IPS-20b (cell line): Measurements from ENCODE around the gene PHF19.

Experiments used
- H3K27ac ChIP-seq: one replicate; pipeline ENCODE4 v1.5.1; 2013; ENCODE audit warnings: low read length
- H3K27me3 ChIP-seq: 2 replicates; pipeline ENCODE4 v1.6.1; 2013; ENCODE audit warnings: mild to moderate bottlenecking, low read length, inconsistent platforms; ENCODE audit not compliant: insufficient read depth
- H3K36me3 ChIP-seq: 2 replicates; pipeline ENCODE4 v1.6.1; 2013; ENCODE audit warnings: low read depth, mild to moderate bottlenecking, inconsistent platforms, low read length, moderate library complexity; ENCODE audit not compliant: insufficient read depth
- H3K4me1 ChIP-seq: 2 replicates; pipeline ENCODE4 v1.6.1; 2013; ENCODE audit warnings: mild to moderate bottlenecking, control low read depth, inconsistent platforms, low read length, moderate library complexity; ENCODE audit not compliant: insufficient read depth
- H3K4me3 ChIP-seq: 2 replicates; pipeline ENCODE4 v1.5.1; 2013; ENCODE audit warnings: mild to moderate bottlenecking, low read length, inconsistent platforms
- H3K9ac ChIP-seq: 2 replicates; pipeline ENCODE4 v1.6.1; 2013; ENCODE audit warnings: low read depth, mild to moderate bottlenecking, inconsistent platforms, low read length, moderate library complexity
- H3K9me3 ChIP-seq: 2 replicates; pipeline ENCODE4 v1.6.1; 2013; ENCODE audit warnings: mild to moderate bottlenecking, low read depth, low read length, inconsistent platforms; ENCODE audit not compliant: insufficient read depth

Gene PHF19

GRCh38 chr9:120886490-120886967, 9.5 kb upstream of the PHF19 start:
- no peak overlapping the region for H3K4me3 ChIP-seq
- H3K27ac ChIP-seq = no peak overlapping the region
- H3K27me3 ChIP-seq = no peaks in the 10 kb centered on the region
- H3K36me3 ChIP-seq = no peaks in the 10 kb centered on the region
- no peaks in the 10 kb centered on the region for H3K9me3 ChIP-seq
- no peak overlapping the region for H3K9ac ChIP-seq
- H3K4me1 ChIP-seq = no peaks in the 10 kb centered on the region; the same call in 1 of the 2 replicates

DNA sequence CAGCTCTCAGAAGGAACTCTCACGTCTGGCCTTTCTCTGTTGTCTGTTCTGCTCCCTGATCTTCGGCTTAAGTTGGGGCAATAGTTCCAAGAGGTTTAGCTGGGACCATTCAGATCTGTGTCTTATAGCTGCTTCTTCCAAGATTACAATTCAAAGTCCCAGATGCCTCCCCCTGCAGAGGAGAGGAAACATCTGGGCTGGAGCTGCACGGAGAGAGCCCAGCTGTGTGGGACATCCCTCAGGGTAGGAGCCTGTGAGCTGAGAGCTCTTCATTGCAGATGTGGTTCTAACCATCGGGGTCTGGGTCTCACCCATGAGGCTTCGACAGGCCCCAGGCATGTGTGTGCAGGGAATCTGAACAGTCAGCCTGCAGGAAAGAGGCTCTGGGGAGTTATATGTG, 9.0 kb upstream of the PHF19 start:
- no peak overlapping the region for H3K4me3 ChIP-seq
- no peak overlapping the region for H3K9ac ChIP-seq
- no peaks in the 10 kb centered on the region for H3K27me3 ChIP-seq
- no peaks in the 10 kb centered on the region; the same call in 1 of the 2 replicates for H3K4me1 ChIP-seq
- H3K27ac ChIP-seq = no peak overlapping the region
- no peaks in the 10 kb centered on the region for H3K36me3 ChIP-seq
- no peaks in the 10 kb centered on the region for H3K9me3 ChIP-seq

DNA sequence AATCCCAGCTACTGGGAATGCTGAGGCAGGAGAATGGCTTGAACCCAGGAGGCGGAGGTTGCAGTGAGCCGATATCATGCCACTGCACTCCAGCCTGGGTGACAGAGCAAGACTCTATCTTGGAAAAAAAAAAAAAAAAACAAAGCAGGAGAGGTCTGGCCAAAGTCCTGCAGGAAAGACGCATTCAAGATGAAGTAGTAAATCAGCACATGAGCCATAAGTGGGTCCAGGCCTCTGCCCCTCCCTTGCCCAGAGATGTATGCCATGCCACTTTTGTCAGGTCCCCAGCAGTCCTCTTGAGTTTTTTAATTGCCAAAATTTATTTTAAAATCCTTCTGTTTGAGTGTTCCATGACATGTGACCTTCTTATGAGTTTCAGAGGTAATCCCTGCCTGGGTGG, 8.5 kb upstream of the PHF19 start:
- no peaks in the 10 kb centered on the region for H3K27me3 ChIP-seq
- no peak overlapping the region for H3K9ac ChIP-seq
- no peak overlapping the region for H3K4me3 ChIP-seq
- H3K27ac ChIP-seq = no peak overlapping the region
- H3K4me1 ChIP-seq = no peaks in the 10 kb centered on the region; the same call in 1 of the 2 replicates
- no peaks in the 10 kb centered on the region for H3K36me3 ChIP-seq
- H3K9me3 ChIP-seq = no peaks in the 10 kb centered on the region

DNA sequence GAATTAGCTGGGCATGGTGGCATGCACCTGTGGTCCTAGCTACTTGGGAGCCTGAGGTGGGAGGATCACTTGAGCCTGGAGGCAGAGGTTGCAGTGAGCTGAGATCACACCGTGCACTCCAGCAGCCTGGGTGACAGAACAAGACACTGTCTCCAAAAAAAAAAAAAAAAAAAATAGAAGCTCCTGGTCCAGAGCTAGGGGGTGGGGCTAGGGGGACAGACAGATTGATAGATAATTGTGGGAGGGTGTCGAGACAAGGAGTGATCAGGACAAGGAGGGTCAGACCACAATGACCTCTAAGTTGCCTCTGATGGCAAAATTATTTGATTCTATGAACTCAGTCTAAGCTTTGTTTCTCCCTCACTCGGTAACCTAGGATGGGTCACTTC, 6.6 kb upstream of the PHF19 start:
- H3K4me1 ChIP-seq = no peaks in the 10 kb centered on the region

GRCh38 chr9:120882935-120883607, 6.1 kb upstream of the PHF19 start:
- H3K4me1 ChIP-seq = no peaks in the 10 kb centered on the region; the same call in 1 of the 2 replicates

More for the DNA sequence above, 6.6 kb upstream of the PHF19 start:
- no peak overlapping the region for H3K9ac ChIP-seq
- no peak overlapping the region for H3K27ac ChIP-seq
- no peaks in the 10 kb centered on the region for H3K9me3 ChIP-seq
- H3K27me3 ChIP-seq = 0 out of 2 replicates have a peak, but pooled peaks cover under 1% of the 10 kb centered on the region
- no peak overlapping the region for H3K4me3 ChIP-seq
- no peaks in the 10 kb centered on the region for H3K36me3 ChIP-seq

DNA sequence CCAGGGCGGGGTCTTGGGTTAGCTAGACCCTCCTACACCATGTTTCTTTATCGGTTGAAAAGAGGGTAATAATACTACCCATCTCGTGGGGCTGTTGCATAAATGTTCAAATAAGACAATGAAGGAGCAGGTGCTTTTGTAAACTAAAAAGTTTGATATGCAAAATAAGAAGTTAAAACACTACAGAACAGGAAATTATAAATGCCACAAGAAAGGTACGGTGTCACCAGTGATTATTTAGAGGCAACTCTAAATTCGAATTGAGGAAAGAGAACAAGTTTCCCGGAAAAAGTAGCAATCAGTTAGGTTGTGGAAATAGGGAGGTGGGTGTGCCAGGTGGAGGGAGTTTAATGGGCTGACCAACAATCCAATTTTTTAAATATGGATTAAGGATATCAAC, 2.5 kb upstream of the PHF19 start:
- Histone ChIP-seq H3K4me3 (no peak overlapping the region), H3K36me3 (no peaks in the 10 kb centered on the region), H3K9ac (no peak overlapping the region), H3K9me3 (no peaks in the 10 kb centered on the region), H3K4me1 (peaks cover 10% of the 10 kb centered on the region; the same call in 1 of the 2 replicates), H3K27ac (no peak overlapping the region), H3K27me3 (peaks cover 13% of the 10 kb centered on the region; the same call in 1 of the 2 replicates)

More at GRCh38 chr9:120882935-120883607, 6.1 kb upstream of the PHF19 start:
- H3K27me3 ChIP-seq = peaks cover 6% of the 10 kb centered on the region; the same call in 1 of the 2 replicates
- no peaks in the 10 kb centered on the region for H3K9me3 ChIP-seq
- no peak overlapping the region for H3K4me3 ChIP-seq
- H3K9ac ChIP-seq = no peak overlapping the region
- H3K27ac ChIP-seq = no peak overlapping the region
- no peaks in the 10 kb centered on the region for H3K36me3 ChIP-seq

- Histone ChIP-seq H3K27me3 (peaks cover 13% of the 10 kb centered on the region; the same call in 1 of the 2 replicates), H3K9ac (no peak overlapping the region), H3K27ac (no peak overlapping the region), H3K4me1 (peaks cover 18% of the 10 kb centered on the region), H3K36me3 (no peaks in the 10 kb centered on the region), H3K9me3 (no peaks in the 10 kb centered on the region), H3K4me3 (no peak overlapping the region)
These were observed 1.5 kb upstream of the PHF19 start for GRCh38 chr9:120878188-120879130.

DNA sequence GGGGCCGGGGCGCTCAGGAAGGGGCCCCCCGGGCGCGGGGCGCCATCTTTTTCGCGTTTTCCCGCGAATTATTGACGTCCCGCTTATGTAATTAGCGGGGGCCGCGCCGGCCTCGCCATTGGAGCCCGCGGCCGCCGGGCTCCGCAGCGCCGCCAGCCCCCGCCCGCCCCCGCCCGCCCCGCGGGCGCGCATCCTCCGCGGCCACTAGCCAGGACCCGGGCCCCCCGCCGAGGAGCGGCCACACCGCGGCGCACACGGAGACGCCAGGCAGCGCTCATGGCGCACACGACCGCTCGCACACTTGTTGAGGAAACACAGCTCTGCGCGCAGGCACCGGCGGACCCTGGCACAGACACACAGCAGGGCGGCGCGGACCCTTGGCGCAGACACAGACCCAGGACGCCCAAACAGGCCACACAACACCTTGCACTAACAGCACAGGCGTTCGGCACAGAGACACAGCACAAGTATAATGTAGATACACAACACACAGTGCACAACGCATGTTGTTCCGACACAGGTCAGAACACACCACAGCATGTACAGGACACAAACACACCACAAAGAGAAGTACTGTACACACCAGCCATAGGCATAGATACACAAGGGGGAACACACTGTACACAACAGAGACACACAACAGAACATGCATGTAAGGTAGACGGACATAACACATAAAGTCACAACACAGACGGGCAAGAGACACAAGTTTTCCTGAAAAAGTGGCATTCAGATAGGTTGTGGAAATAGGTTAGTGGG, 467 bp upstream of the PHF19 start:
- H3K9ac ChIP-seq = peak overlapping the region; percentile 59; the same call in 1 of the 2 replicates
- peaks cover 26% of the 10 kb centered on the region for H3K4me1 ChIP-seq
- no peaks in the 10 kb centered on the region for H3K36me3 ChIP-seq

DNA sequence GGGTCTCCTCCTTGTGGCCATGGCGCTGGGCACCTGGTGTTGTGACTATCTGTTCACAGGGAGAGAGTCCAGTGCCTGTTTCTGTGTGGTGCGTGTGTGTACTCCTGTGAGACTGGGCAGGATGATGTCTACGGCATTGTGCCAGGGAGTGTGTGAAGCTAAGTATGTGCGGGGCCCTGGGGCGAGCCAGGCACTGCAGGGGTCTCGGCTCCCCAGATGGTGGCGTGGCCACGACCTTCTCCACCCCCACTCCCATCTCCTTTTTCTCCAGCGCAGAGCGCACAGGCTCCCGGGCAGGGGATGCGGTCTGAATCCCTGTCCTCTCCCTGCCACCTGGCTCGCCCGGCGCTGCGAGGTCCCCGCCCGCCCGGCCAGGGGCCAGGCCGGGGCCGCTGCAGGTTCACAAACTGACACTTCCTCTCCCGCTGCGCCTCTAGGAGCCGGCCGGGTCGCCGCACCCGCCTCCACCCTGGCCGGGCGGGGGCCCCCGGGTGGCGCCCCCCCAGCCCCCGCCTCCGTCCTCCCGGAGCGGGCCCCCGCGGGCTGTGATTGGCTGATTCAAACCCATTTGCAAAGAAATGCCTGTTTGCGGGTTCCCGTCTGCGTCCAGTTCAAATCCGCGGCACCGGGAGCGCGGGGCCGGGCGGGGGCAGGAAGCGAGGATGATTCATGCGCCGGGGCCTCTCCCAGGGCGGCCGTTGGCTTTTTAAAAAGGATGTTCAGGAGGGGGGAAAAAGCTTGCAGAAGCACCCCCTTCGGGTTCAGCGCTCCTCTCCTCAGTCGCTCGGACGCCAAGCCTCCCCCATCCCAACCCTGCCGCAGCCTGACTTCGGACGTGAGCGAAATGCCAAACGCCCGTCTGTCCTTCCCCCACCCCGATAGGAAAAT, 790 bp downstream of the PHF19 start:
- Histone ChIP-seq H3K27ac (no peak overlapping the region), H3K4me1 (peaks cover 29% of the 10 kb centered on the region), H3K9ac (peak overlapping the region; percentile 76; the same call in 1 of the 2 replicates), H3K9me3 (no peaks in the 10 kb centered on the region), H3K27me3 (peaks cover 13% of the 10 kb centered on the region; the same call in 1 of the 2 replicates), H3K4me3 (peak overlapping the region; percentile 73), H3K36me3 (peaks cover 9% of the 10 kb centered on the region; the same call in 1 of the 2 replicates)

More for the DNA sequence above, 467 bp upstream of the PHF19 start:
- Histone ChIP-seq H3K4me3 (peak overlapping the region; percentile 68), H3K9me3 (no peaks in the 10 kb centered on the region), H3K27ac (no peak overlapping the region), H3K27me3 (peaks cover 13% of the 10 kb centered on the region; the same call in 1 of the 2 replicates)

- Histone ChIP-seq H3K4me3 (peak overlapping the region; percentile 73), H3K4me1 (peaks cover 29% of the 10 kb centered on the region), H3K9ac (peak overlapping the region; percentile 76; the same call in 1 of the 2 replicates), H3K9me3 (no peaks in the 10 kb centered on the region), H3K27ac (no peak overlapping the region), H3K36me3 (peaks cover 12% of the 10 kb centered on the region; the same call in 1 of the 2 replicates), H3K27me3 (peaks cover 13% of the 10 kb centered on the region; the same call in 1 of the 2 replicates)
These were observed 1.4 kb downstream of the PHF19 start for GRCh38 chr9:120875643-120875953.
